ENCODE data around the gene APMAP.

Gene APMAP

DNA sequence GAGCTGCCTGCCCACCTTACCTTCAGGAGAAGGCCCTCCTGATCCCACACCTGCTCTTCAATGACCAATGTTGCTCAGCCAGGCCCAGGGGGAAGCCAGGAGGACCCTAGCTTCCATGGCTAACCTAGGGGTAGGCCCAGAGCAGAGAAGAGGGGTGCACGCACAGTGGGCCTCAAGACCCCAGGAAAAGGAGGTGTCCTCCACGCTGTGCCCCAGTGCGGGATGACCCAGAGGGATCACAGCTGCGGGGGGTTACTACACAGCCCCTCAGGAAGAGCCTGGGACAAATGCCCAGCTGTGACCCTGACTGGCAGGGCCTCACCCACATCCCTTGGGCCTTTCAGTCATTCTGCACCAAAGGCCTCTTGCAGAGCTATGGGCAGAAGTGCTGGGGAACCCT is 31.6 kb upstream of the APMAP start:
- DNase-seq (ENCODE audit: low read depth), result no peak

DNA sequence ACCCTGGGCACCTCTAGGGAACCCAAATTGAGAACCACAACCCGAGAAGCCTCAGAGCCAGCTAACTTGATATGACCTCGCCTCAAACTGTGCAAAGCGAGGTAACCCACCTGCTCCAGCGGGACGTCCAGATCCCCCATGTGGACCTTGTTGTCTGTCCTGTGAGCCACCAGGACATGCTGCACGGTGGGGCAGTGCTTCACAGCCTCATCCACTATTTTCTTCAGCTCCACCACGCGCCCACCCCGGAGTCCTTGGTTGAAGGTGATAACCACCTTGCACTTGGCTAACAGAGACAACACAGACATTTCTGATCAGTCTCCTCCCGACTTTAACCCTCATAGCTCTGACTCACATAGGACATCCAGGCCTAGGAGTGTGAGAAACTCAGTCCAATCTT is 30.8 kb upstream of the APMAP start:
- no peak for DNase-seq (ENCODE audit: low read depth)

DNA sequence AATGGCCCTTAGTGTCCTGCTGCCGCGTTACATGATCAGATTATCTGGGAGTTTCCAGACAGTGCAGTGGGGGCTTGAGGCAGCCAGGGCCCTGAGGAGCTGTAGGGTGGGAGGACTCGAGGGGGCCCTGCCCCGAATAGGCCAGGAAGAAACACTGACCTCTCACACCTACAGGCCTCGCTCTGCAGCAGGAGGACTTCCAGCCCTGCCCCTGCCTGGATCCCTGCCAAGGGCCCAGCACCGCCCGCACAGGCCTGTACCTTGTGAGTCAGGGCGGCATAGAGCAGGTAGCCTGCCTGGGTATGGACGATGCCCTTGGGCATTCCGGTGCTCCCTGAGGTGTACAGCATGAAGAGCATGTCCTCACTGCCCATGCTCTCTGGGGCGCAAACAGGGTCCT is 30.1 kb upstream of the APMAP start:
- no peak for DNase-seq (ENCODE audit: low read depth)

DNA sequence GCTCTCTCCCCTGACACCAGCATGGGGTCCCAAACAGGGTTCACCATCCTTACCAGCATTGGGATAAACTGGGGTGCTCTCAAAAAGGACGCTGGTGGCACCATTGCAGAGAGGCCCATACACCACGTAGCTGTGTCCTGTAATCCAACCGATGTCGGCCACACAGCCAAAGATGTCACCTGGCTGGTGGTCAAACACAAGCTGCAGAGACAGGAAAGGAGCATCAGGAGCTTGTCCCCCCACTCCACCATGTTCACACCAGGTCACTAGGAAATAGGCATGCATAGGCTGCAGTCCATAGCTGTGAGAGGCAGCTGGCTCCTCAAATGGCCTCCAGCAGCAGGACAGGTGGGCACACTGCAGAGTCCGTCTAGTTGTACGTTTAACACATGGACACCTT is 28.8 kb upstream of the APMAP start:
- no peak for DNase-seq (ENCODE audit: low read depth)

DNA sequence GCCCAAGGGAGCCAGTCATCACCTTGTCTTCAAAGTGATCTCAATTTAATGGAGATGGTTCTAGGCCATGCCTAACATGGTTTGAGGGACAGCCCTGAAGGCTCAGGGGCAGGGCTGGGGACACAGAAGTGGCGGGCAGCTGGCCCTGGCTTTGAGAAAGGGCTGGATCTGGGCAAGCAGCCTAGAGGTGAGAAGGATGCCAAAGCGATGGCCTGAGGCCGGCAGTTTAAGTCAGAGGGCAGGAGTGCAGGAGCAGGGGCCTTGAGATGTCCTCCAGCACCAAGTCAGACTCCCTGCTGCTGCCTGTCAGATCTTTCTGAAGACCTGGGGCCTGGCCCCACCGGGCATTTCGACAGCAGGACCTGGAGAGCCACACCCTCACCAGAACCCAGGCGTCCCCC is 28.4 kb upstream of the APMAP start:
- no peak for DNase-seq (ENCODE audit: low read depth)

DNA sequence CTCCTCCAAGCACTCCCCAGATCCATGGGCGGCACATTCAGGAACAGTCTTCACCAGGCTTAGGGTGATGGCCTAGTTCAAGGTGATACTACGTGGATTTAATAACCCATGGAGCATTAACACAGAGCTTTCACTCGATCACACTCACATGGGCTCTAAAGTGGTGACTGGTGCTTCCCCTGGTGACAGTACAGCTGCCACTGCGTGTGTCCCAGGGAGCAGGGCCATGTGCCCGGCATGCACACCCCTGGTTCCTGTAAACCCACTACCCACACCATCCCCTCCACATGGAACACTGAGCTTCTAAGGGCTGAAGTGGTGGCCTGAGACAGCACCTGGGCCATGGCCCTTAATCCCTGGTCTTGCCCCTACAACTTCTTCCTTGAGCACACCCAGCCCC is 27.8 kb upstream of the APMAP start:
- no peak for DNase-seq (ENCODE audit: low read depth)

DNA sequence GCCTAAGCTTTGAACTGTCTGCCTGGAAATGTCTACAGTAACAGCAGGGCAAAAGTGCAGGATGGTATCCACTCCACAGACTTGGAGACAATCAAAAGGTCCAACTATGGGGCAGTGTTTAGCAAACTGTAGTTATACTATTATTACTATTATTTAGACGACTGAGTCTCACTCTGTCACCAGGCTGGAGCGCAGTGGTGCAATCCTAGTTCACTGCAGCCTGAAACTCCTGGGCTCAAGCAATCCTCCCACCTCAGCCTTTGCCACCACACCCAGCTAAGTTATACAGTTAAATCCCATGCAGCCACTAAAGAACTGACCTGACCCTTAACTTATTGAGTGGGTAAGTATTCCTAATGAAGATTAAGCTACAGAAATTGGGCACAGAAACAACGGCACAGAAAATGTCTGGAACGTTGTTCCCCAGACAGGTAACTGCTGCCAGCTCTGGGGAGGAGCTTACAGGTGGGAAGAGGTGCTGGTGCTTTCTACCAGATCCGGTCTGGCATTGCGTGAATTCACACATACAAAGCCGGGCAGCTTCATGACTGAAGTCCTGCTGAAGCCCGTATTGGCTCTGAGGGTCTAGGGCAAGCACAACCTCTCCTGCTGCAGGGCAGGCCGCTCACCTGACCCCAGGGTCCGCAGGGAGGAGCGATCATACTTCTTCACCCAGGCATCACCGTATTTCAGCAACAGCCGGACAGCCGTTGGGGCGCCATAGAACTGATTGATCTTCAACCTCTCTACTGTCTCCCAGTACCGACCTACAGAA is 27.0 kb upstream of the APMAP start:
- no peak for DNase-seq (ENCODE audit: low read depth)

DNA sequence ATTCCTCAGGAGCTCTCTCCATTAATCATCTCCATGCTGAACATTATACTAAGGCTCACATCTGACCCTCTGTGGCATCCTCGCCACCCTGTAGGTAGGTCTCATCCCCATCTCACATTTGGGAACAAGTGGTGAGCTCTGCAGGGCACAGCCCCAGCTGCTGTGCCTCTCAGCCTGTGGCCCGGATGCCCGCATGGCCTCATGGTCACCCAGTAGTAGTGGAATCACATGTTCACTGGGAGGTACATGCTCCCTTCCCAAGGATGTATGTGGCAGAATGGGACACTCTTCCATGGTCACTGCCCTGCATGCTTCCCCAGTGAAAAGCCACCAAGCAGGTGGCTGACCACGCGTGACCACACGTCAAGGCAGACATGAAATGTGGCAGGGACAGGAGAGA is 26.3 kb upstream of the APMAP start:
- DNase-seq (ENCODE audit: low read depth), result no peak

DNA sequence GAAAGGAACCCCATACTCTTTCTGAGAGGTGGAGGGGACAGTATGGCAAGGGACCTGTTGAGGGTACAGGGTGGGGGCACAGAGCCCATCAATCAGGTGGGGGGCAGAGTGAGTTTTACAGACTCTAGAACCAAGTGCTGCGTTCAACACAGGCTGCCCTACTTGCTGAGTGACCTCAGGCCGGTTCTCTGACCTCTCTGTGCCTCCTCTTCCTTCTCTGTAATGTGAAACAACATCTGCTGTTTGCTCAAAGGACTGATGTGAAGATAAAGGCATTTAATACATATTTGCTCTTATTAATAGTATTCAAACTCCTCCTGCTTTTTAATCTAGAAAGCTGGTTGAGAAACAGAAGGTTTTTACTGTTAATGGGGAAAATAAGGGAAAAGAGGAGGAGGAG is 25.9 kb upstream of the APMAP start:
- no peak for DNase-seq (ENCODE audit: low read depth)

DNA sequence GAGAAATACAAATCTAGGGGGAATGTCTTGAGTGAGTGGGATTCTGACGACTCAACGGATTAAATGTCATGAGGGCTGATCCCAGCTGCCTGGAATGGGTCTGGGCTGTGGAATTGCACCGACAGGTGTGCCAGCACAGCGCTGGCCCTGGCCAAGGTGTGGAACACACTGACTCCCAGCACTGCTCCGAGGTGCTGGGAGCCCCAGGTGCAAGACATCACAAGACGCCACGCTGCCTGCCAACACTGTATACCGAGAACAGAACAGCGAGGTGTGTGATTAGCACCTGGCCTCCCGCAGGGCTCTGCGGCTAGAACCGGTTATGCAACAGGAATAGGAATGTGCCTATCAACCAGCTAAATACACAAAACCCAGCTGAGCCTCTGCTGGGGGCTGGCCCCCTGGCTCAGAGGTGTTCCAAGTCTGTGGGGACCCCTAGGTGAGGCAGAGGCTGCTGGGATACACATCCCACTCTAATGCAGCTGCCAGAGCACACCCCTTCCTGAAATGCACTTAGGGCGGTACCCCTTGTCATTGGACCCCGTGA is 24.8 kb upstream of the APMAP start:
- no peak for DNase-seq (ENCODE audit: low read depth)

DNA sequence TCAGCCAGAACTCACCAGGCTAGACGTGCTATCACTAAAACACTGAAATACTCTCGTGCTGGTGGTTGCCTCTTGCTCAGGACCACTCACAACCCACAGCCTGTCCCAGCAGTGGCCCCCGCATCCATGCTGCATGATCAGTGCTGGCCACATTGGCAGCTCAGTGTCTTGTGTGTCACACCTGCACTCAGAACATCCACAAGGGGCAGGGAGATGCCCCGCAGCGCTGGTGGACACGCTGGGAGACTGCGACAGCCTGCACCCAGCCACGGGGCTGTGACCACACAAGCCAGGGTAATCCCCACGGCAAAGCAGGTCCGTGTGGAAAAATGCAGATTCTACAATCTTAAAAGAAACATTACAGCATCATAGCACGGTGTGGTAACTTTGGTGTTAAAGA is 23.9 kb upstream of the APMAP start:
- DNase-seq (ENCODE audit: low read depth), result no peak

DNA sequence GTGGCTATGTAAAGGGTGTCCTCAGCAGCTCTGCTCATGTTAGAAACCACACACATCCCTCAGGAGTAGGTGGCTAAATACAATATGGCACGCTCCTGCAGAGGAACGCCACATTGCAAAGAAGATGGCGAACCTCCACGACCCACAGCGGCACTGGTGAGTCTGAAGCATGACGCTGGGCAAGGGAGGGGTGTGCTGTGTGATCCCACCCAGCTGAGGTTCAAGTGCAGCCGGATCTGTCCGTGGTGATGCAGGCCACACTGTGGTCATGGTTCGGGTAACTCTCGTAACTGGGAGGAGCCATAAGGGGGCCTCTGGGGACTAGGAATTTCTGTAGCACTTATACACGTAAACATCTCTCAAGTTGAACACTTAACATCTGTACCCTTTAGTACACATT is 23.4 kb upstream of the APMAP start:
- DNase-seq (ENCODE audit: low read depth), result no peak

DNA sequence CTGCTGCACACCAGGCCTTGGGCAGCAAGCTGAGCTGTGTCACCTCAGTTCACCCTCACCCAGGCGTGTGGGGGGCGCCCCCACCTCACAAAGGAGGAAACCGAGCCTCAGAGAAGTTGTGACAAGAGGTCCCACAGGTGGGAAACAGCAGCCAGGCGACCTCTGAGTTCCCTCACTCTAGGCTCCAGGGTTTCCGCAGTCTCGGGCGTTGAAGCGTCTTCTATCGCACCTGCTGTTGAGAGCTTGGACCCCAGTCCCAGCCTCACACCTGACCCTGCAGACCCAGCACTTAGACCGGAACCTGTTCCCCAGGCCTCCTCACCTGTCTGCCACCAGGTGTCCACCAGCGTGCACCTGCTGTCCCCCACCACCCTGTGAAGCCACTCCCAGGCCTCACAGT is 22.3 kb upstream of the APMAP start:
- DNase-seq (ENCODE audit: low read depth), result no peak

DNA sequence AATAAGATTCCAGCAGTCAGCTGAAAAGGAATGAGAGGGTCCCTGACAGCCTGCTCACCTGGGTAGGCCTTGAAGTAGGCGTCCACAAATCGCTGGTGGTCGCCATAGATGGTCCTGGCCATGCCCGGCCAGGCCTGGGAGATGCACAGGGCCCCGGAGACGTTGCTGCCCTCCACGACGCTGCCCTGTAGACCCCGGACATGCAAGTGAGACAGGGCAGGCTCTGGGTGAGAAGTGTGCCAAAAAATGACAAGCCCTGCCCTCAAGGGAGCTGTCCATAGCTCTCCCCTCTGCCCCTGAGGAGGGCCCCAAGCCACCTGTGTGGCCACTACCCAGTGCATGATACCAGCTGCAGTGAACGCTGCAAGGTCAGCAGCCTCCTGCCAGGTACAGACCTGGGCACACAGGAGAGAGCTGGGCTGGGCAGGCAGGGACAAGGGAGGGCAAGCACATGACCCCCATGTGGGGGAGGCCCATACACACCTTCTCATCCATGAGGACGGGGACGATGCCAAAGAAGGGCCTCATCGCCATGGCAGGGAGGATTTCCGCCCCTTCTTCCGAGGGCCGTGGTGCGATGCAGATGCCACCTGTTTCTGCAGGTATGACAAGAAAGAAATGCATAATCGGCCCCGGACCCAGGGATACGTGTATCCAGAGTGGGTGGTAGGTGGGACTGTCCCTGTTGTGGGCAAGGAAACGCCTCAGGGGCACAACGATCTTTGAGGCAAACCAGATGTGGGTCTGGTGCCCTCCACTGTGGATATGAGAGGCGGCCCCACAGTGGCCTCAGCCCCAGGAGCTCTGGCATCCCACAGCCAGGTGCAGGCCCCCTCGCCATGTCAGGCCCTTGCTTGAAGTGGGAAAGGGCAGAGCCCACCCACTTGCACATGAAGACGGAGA is 21.2 kb upstream of the APMAP start:
- DNase-seq (ENCODE audit: low read depth), result no peak

DNA sequence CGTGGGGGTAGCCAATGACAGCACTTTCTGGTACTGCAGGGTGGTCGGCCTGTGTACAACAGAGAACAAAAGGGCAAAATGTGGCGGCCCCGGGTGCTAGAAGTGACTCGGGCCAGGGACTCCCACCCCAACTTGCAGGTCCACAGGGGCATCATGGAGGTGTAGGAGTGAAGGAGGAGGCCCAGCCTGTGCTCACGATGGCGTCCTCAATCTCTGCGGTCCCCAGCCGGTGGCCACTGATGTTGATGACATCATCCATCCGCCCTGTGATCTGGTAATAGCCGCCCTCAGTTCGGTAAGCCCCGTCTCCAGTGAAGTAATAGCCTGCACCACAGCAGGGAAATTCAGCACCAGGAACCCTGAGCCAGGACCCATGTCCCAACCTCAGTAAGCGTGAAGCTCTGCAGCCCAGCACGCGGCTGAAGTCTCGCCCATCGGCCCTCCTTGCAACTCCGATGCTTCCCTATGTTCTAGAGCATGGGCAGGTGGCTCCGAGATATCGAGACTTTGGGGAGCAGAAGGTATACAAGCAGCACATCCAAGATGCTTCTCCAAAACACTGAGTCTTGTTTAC is 20.2 kb upstream of the APMAP start:
- no peak for DNase-seq (ENCODE audit: low read depth)

DNA sequence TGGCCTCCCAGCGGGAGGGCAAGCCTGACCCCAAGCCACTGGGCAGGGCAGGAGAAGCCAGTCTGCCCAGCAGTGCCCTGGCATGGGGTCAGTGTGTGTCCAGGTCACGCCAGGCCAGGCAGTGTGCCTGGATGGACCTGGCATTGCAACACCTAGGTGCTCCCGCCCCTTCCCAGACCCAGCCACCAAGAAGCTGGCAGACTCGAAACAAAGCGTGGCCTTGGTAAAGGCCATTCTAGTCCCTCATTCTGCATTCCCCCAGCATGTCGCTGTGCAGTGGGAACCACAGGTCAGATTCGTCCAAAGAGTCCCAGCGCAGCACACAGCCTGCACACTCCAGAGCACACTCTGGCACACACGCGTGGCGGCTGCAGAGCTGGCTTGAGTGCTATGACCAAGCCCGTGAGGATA is 19.3 kb upstream of the APMAP start:
- no peak for DNase-seq (ENCODE audit: low read depth)

DNA sequence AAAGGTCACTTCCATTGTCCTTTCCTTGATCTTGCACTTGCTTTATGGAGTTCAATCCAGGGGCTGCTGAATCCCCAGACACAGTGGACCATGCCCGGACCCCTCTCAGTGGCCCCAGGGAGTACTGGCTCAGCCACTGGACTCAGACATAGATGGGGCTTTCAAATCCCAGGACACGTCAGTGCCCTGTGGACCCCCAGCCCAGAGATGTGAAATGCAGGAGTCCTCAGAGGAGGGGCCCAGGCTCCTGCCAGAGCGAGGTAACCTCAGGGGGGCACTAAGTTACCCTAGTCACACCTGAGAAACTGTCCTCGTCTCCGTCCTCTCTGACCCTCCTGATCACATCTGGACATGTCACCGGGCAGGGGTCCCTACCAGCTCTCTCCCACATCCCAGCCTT is 18.7 kb upstream of the APMAP start:
- no peak for DNase-seq (ENCODE audit: low read depth)

DNA sequence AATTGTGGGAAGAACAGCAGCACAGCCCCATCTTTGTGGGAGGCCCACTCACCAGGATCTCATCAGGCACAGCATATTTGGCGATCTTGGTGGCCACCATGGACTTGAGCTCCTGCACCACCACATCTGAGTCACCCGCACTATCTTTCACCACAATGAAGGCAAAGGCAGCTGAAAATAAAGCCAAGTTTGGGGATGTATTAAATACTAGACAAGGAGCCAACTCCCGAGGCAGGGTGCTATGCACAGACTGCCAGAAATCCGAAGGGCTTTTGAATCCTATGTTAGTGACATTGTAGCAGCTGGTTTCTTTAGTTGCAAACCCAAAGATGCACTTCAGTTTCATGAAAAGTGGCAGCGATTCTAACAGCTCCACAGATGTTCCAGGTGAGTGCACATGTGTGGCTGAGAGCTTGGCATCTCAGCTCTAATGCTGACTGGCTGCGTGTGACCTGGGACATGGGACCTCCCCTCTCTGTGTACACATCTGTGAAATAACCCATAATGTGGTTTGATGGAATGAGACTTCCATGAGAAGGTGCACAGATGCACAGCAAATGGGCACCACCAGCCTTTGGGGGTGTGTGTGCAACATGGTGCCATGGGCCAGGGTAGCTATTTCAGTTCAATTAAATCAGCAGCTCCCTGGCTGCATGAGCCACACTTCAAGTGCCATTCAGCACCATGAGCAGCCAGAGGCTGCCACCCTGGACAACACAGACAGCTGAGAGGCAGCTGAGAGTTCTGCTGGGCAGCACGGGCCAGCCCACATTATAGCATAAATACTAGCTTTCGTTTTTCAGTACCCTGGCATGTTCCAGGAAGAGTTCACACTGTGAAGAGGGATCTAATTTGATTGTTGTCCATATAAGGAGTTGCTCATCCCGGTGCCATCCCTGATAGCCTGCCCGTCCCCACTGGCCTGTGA is 16.9 kb upstream of the APMAP start:
- DNase-seq (ENCODE audit: low read depth), result no peak

DNA sequence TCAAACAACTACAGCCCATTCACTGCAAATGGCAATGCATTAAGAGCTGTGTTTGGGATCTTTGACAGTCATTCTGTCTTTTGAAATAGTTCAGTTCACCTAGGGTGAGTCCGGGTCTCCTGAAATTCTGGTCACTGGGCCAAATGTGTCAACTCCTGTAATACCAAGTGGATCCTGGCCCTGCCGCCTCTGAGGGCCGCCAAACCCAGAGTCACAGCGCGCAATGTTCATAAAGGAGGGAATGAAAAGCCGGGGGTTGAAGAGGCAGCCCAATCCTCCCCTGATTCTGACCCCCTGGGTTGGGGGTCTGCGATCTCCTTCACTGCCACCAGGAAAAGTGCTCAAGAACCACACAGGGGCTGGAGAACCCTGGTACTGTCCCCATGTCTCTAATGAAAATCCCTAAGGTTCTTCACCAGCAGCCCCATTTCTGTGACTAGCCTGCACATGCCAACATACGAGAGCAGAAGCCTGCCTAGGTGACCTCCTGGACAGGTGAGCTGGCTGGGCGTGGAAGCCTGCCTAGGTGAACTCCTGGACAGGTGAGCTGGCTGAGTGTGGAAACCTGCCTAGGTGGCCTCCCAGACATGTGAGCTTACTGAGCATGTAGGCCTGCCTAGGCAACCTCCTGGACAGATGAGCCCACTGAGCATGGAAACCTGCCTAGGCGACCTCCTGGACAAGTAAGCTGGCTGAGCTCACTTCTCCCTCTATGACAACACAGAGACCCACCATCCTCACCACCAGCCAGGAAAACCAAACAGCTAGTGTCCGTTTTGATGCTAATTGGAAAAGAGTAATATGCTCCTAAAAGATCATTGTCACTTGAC is 16.1 kb upstream of the APMAP start:
- DNase-seq (ENCODE audit: low read depth), result no peak

DNA sequence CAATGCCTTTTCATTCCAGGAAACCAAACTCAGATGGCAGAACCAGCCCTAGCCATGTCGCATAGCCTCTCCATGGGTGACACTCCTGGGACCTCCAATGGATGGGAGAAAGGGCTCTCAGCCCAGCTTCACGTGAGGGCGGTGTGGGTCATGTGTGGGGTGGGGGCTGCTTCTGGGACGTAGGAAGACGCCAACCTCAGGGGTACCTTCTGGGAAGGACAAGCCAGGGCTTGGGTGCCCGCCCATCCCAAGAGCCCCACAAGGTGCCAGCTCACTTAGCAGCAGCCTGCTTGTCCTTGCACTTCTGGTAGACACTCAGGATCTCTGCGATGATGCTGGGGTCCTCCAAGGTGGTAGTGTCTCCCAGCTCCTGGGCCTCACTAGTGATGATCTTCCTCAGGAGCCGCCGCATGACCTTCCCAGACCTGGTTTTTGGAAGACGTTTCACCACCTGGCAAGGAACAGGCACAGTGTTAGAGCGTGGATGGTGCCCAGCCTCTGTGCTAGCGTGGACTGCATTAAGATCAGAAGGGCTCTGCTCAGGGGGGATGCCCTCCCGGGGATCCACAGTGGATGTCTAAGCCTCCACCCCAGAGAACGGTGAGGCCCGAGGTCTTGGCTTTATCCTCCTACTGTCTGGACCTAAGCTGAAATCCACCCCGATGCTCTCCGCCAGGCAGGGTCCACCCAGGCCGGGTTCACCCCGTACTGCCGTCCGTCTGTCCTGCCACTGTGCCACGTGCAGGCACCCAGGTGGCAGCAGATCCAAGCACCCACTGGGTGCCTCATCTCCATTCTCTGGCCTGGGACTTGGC is 15.1 kb upstream of the APMAP start:
- no peak for DNase-seq (ENCODE audit: low read depth)
